Ovary (tissue), 9 donors: Measurements from ENCODE around the gene PCTP. TPM values are rescaled to one million over a fixed set of nuclear protein-coding genes. Genes with fewer than 3 reads are reported as not detected.

Experiments
- DNase-seq, 5 donors: peaks; one replicate each; pipeline ENCODE4 v3.0.0-alpha.2; 2019 to 2020
- H3K27ac ChIP-seq, 2 donors: fragments of 200-600 bp; one replicate each; pipeline versions ENCODE4 v1.5.1 to v1.8.0; 2019 to 2022
- H3K27me3 ChIP-seq: fragments of 200-600 bp; one replicate; pipeline ENCODE4 v1.8.0; 2022
- H3K36me3 ChIP-seq: fragments of 200-600 bp; sonication (generic); one replicate; pipeline ENCODE4 v1.5.1; 2019
- H3K4me1 ChIP-seq: one replicate; pipeline ENCODE4 v1.8.1; 2013; ENCODE audit warnings: mild to moderate bottlenecking, moderate library complexity; ENCODE audit not compliant: insufficient read depth
- H3K4me3 ChIP-seq: fragments of 200-600 bp; sonication (generic); one replicate; pipeline ENCODE4 v1.5.1; 2017
- H3K9me3 ChIP-seq, 2 donors: fragments of 200-600 bp in 1 of 2; sonication (generic) in 1 of 2; one replicate each; pipeline versions ENCODE4 v1.5.1 to v1.8.1; 2013 to 2019; ENCODE audit warnings: mild to moderate bottlenecking in 1 of 2, moderate library complexity in 1 of 2
- EP300 ChIP-seq: sonication (generic); formaldehyde crosslinking; IDR thresholded peaks from one replicate; pipeline ENCODE4 v1.6.1; 2017; ENCODE audit warnings: antibody characterized with exemption
- POLR2A ChIP-seq: fragments of 450-650 bp; IDR thresholded peaks from one replicate; pipeline ENCODE4 v1.6.1; 2017; ENCODE audit warnings: antibody characterized with exemption, mild to moderate bottlenecking, moderate library complexity
- WGBS, 3 donors: extraction: QIAGEN DNeasy Blood & Tissue Kit in 1 of 3; methylation state at CpG; one replicate each; pipeline versions ENCODE4 v1.1.5 to v1.1.7; 2013 to 2017; 5-methylcytosine and 5-hydroxymethylcytosine counted together
- intact Hi-C, 4 donors: fragments of 100-400 bp; cut with DNase I; formaldehyde crosslinking; loops; one replicate each; pipeline versions ENCODE4 v1.11.0 to v1.15.1; 2022 to 2023
- polyA plus RNA-seq, 2 donors: library from polyadenylated mRNA; stranded (reverse); fragments of 200-250 nt in 1 of 2; fragments of 350-450 nt in 1 of 2; fragmentation: Illumina TruSeq in 1 of 2; extraction: RNeasy Lipid Tissue Mini Kit (QIAGEN cat#74804) in 1 of 2; gene quantifications; one replicate each; pipeline ENCODE4 v1.2.3, GENCODE V29; 2013 to 2014
- total RNA-seq, 7 donors: library from RNA; depleted of rRNA in 2 of 7; stranded (reverse); fragments of >200 nt in 2 of 7; fragmentation: NEBNext Ultra II Directional in 3 of 7; extraction: Animal tissue kit (Norgen Biotek cat#: 25700) in 3 of 7; gene quantifications; one replicate each; pipeline versions ENCODE4 v1.1.0 to v1.2.4, GENCODE V29; 2016 to 2023
- TF ChIP-seq, protein P1 (sequence below), 3 donors: fragments of 450-650 bp in 2 of 3; fragments of 200-600 bp in 1 of 3; IDR thresholded peaks; one replicate each; pipeline versions ENCODE4 v1.5.1 to v1.8.0; 2016 to 2022; ENCODE audit warnings: antibody characterized with exemption in 3 of 3, mild to moderate bottlenecking in 1 of 3
- donor health status: DM: no; HTN: no; CAD: no; lungs with moderate emphysema.
- donor health status: DM: no; HTN: no; CAD: no.
- donor health status: Bipolar disorder and iron deficiency.
- donor health status: DM: yes; HTN: yes; CAD: no.
- donor health status: DM: no; HTN: no; CAD: no.
- donor health status: DM: yes; HTN: yes; CAD: no.

The PCTP gene
- total and polyA plus RNA-seq, 9 donors, result 7.2 to 18.8 (median 11.8) TPM

DNA sequence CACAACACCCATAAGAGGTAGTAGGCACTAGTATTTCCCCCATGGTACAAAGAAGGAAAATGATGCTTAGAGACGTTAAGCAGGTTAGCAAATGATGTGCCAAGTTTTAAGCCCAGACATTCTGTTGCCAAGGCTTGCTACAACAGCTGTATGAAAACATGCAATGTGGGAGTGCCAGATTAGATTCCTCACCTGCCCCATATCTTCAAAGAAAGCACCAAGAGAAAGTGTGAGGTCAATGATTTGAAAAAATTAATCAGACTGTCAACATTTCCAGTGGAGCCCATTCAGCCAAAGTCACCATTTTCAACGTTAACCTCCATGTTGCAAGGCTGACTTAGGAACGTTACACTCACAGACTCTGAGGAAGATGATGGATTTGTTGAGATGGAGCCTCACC is 61.5 kb downstream of the PCTP start:
- Histone ChIP-seq H3K4me3 (no peak overlapping the region), H3K27me3 (no peaks in the 10 kb centered on the region), H3K9me3 (no peaks in the 10 kb centered on the region), H3K27ac (no peak overlapping the region), H3K4me1 (no peaks in the 10 kb centered on the region), H3K36me3 (no peaks in the 10 kb centered on the region)
- intact Hi-C loops, result no loop called here
- 44 to 61% (median 54%) methylated on average over 3 of the region's 3 CpGs for WGBS, 3 donors
- DNase-seq, result no peak
- TF ChIP-seq POLR2A (no peak), EP300 (no peak)
- TF ChIP-seq, protein P1, sequence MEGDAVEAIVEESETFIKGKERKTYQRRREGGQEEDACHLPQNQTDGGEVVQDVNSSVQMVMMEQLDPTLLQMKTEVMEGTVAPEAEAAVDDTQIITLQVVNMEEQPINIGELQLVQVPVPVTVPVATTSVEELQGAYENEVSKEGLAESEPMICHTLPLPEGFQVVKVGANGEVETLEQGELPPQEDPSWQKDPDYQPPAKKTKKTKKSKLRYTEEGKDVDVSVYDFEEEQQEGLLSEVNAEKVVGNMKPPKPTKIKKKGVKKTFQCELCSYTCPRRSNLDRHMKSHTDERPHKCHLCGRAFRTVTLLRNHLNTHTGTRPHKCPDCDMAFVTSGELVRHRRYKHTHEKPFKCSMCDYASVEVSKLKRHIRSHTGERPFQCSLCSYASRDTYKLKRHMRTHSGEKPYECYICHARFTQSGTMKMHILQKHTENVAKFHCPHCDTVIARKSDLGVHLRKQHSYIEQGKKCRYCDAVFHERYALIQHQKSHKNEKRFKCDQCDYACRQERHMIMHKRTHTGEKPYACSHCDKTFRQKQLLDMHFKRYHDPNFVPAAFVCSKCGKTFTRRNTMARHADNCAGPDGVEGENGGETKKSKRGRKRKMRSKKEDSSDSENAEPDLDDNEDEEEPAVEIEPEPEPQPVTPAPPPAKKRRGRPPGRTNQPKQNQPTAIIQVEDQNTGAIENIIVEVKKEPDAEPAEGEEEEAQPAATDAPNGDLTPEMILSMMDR (IDR thresholded peaks at IDR 0.05), result no peak

DNA sequence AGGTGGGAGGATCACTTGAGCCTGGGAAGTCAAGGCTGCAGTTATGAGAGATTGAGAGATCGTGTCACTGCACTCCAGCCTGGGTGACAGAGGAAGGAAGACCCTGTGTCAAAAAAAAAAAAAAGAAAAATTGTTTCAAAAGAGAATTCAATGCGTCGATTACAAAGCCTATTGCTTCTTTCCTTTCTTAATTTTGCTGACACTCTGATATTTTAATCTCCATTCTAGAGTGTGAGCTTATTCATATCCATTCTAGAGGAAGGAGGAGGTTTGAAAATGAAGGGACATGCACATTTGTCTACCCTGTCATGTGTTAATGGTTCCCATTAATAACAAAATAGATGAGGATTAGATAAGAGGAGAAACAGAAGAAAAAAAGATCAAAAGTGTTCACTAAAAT is 63.1 kb downstream of the PCTP start:
- intact Hi-C loops, result no loop called here
- Histone ChIP-seq H3K36me3 (no peaks in the 10 kb centered on the region), H3K27ac (no peak overlapping the region), H3K27me3 (no peaks in the 10 kb centered on the region), H3K4me3 (no peak overlapping the region), H3K9me3 (no peaks in the 10 kb centered on the region), H3K4me1 (no peaks in the 10 kb centered on the region)
- 82 to 89% (median 82%) methylated on average over 3 of the region's 3 CpGs for WGBS, 3 donors
- no peak for TF ChIP-seq EP300
- TF ChIP-seq, protein P1 (IDR thresholded peaks at IDR 0.05), result no peak
- TF ChIP-seq POLR2A, result no peak
- DNase-seq, result no peak

DNA sequence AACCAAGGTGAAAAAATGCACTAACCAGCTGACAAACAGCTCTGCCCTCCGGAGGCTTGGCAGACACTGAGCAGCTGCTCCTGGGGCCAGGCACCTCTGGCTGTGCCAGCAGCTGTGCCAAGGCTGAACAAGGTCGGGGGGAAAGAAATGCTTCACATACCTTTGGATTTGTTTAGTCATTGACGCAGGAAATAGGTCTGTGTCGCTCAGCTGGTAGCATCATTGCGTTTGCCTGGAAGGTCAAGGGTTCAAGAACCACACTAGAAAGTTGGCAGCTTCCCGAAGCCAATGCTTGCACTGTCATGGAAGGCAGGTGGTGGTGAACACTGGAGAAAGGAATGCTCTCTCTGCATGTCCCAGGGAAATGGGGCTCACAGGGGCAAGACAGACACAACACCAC is 63.5 kb downstream of the PCTP start:
- TF ChIP-seq, protein P1 (IDR thresholded peaks at IDR 0.05), result no peak
- TF ChIP-seq POLR2A, result no peak
- TF ChIP-seq EP300, result no peak
- H3K36me3 ChIP-seq, result no peaks in the 10 kb centered on the region
- no peak overlapping the region for H3K4me3 ChIP-seq
- no peaks in the 10 kb centered on the region for H3K4me1 ChIP-seq
- no peak overlapping the region for H3K27ac ChIP-seq
- no peaks in the 10 kb centered on the region for H3K27me3 ChIP-seq
- no peak for DNase-seq
- intact Hi-C loops, result no loop called here
- WGBS, 3 donors, result 41 to 57% (median 42%) methylated on average over 6 of the region's 6 CpGs
- no peaks in the 10 kb centered on the region for H3K9me3 ChIP-seq

DNA sequence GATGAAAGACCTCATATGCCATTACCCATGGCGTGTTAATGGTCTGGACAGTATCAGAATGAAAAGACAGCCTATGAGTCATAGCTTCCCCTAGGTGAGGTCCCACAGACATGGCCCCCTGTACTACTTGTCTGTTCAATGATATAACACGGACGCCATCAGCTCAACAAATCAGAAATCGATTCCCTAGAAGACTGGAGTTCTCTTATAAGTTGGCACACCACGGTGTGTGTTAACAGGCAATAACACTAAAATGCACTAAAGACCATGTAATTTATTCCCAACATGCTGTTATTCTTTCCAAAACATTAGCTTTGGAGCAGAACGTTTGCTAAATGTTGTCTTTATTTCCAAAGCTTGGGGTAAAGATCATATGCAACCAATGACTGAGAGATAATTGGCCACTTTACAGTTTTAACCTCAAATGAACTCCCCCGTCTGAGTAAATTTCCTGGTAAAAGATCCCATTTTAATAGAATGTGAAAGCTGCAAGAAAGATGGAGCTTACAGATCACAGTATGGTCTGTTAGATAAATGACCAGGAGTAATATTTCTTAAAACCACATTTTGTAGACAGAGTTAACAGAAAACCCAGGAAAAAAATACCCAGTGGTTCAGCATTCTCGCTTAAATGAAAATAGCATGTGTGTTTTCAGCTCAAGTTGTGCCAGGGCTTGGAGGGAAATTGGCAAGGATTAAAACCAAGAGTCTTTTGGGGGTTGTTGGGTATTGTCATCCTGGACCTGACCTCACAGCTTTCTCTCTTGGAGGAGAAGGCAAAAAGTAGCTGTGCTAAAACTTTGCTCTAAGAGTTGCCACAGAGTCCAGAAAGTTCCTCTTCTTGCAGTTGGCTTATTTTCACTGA is 65.9 kb downstream of the PCTP start:
- no peaks in the 10 kb centered on the region for H3K36me3 ChIP-seq
- no peak overlapping the region for H3K4me3 ChIP-seq
- no peak for DNase-seq
- H3K9me3 ChIP-seq, result no peaks in the 10 kb centered on the region
- no peak overlapping the region for H3K27ac ChIP-seq
- H3K4me1 ChIP-seq, result no peaks in the 10 kb centered on the region
- no peaks in the 10 kb centered on the region for H3K27me3 ChIP-seq
- WGBS, 3 donors, result 64 to 71% (median 68%) methylated on average over 8 of the region's 8 CpGs
- intact Hi-C loops, result loop anchor here in 1 of 4 donors (5.0 kb wide), 1 partner anchor 159 kb away; no protein-coding TSS in a partner anchor
- TF ChIP-seq POLR2A (no peak), EP300 (no peak)
- TF ChIP-seq, protein P1 (IDR thresholded peaks at IDR 0.05), result no peak
